GDM1 (cell line): ENCODE results near the gene SPAG17.

ENCODE experiments used
- DNase-seq: peaks from one replicate; lab custom pipeline; 2025; lab: John Stamatoyannopoulos, UW

The SPAG17 gene

DNA sequence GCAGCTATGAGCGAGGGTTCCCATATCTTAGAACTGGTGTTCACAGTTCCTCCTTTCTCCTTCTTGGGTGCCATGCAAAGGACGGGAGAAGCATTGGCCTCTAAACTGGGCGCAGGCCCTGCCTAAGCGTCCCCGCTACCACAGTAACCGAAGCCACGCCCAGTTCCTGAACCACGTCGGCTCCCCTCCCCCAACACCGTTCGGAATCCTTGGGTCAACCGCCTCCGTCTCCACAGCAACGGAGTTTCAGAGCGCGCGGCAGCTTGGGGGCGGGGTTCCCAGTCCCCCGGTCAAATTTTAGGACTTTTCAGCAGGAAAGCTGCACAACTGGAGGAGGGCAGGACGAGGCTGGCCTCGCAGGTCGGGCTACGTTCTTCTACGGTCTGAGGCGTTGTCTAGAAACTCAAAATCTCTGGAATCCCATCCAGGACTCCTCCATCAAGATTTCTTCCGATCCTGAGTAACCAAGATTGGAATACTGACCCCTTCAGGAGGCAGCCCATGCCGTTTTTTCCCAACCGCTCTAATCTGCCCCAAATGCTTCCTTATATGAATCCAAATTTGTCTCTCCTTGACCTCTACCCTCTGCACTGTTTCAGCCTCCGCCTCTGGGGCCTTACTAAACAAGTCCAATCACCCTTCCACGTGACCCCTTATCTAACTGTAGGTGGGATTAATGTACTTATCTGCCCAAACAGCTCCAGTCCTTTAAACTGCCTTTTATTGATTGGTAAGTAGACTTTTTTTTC, at the start of gene SPAG17:
Gene SPAG17 (minus strand): TSS at position 145 of the 749 bp plus-strand sequence. CDS start 71 bp downstream, at position 74.
- no peak for DNase-seq

DNA sequence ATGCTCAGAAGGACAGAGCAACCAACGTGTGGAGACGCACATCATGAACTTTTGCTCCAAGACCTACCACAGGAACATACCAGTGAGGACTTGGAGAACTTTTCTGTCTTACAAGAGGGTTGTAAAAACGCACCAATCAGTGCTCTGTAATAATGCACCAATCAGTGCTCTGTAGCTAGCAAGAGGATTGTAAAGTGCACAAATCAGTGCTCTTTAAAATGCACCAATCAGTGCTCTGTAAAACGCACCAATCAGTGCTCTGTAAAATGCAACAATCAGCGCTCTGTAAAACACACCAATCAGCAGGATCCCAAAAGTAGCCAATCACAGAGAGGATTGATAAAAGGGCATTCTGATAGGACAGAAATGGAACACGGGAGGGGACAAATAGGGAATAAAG, 40.4 kb upstream of the SPAG17 start:
- DNase-seq = no peak

DNA sequence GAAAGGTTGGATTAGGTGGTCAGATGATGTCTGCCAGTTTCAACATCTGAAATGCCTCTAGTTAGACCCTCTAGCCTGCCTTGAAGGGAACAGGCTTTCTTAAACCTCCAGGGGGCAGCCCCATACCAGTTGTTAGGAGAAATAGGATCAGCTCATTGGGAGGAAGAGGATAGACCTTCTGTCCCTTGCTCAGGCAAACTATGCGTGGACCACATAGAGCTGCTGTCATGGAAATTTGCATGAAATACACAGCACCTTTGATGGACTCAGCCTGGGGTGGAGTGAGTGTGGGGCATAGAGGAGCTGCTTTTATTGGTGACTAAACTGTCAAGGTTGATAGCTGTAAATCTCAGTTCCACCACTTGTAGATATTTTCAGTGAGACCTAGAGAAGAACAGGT, 38.4 kb upstream of the SPAG17 start:
- DNase-seq = no peak

DNA sequence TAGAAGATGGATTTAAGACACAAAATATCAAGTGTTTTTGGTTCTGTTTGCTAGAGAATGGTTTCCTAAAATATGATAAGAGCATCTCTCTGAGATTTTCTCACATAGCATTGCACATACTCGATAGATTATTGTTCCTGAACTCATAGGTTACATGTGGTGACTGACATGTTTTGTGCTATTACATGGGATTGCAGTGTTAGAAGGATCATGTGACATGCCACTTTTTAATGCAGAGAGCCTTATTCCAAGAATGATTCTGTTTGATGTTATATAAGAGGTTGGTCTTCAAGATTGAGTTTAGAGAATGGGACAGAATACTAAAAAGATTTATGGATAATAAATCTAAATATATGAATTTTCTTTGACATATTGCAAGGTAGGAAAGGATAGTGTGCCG, 34.4 kb upstream of the SPAG17 start:
- DNase-seq = no peak

DNA sequence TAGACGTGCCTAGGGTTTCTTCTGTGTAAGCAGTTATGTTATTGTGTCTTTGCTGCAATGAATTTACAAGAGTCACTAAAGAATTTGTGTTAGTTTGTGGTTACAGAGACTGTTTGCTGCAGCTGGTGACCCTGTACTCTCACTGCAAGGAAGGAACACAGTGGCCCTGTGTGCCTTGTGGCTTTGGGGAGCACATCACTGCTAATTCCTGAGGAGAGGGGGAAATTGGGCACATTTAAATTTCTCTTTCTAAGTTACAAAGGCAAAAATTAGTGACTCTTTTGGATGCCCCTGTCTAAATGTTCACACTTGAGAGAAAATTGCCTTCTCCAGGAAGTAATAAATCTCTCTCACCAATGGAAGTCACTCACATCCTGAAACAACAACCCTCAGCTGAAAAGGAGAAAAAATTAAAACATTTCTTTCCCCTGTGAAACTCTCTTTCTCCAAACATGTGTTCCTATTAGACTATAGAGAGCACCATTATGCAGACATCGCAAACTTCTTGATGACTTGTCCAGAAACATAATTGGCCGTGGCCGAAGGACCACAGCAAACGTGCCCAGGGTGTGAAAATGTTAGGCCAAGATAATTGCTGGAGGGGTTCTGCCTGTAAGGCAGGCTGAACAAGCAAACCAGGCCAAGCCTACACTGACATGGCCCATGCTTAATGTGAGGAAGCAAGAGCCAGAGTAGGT, 32.3 kb upstream of the SPAG17 start:
- peak; percentile 11 for DNase-seq

DNA sequence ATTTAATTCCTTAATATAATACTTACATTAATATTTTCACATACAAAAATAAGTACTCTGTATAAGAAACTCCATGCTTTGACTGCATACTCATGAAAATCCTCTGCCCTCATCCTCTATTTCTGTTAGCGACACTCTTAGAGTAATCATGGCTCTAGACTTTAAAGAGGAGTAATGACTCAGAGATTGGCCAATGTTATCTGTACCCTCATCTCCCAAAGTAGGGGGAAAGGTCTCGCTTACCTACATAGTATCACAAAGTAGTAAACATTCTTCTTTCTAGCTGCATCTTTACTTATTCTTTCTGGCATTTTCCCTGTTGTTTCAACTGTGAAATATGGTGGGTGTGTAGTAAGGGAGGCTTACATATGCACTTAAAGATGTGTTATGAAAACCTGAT, 29.8 kb upstream of the SPAG17 start:
- no peak for DNase-seq

DNA sequence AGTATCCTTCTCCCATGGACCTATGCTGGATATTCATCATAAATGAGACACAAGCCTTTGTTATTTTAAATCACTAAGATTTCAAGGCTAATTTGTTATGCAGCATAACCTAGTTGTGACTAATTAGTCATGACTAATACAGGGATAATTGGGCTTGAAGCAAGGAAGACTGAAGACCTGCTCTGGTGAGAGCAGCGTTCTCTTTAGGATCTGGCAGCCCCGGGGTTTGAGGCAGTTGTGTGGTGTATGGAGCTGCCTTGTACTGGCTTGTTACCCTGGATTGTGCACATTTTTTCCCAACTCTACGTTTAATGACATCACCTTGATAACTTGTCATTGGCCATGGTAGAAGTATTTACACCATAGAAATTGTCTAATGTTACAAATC, 25.7 kb upstream of the SPAG17 start:
- DNase-seq = no peak

DNA sequence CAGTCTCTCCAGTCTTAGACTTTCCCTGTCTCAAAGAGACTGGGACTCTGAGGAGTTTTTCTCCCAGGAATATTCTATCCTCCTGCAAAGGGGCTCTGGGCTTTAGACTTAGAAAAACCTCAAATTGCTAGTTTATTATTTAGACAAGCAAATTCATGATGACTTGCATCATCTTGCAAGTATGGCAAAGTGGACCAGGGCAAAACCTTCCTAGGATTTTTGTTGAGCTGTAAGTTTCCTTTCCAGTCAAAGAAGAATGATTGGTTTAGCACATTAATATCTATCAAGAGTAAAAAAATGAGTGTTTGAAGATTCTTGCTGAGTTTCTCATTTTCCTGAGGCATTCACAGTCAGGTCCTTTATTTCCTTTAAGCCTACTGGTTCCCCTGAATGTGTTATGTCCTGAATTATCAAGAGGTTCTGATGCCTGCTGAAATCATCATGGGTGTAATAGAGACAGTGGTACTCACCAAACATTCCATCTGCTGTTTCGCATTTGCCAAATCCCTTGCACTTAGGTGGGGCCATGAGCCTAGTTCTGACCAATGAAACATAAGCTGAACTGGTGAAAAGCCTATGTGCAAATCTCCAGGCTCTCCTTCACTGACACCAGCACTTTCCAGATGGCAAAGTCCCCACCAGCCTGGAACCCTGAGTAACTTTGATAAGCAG, 25.2 kb upstream of the SPAG17 start:
- no peak for DNase-seq

DNA sequence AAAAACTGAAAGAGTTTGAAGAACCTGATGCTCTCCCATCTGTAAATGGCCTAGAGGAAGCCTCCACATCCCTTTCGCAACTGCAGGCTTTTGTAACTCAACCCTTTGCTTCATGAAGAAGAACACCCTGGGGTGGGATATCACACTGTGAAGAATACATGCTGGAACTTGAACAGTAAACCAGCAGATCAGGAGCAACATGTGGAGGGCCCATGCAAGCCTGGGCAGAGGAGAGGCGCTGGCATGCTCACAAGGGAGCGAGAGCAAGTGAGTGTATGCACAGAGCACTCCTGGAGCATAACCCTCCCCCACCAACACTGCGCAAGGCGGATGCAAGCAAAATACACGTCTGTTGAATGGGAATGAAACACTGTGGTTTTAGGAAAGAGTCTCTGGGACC, 24.6 kb upstream of the SPAG17 start:
- no peak for DNase-seq

DNA sequence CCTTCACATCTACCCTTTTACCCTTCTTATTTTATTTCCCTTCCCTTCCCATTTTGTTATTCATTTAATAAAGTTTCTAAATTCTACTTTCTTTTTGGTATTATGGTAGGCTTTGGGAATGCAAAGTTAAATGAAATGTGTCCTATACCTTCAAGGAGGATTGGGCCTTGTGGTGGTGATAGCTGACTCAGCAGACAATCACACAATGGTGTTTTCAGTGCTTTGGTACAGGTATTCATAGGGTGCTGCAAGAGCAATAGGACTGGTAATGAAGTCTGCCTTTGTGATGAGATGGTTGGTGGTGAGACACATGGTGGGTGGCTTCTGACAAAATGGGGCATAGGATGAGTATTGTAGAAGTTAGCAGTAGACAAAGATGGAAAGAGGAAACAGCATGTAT, 21.9 kb upstream of the SPAG17 start:
- no peak for DNase-seq

DNA sequence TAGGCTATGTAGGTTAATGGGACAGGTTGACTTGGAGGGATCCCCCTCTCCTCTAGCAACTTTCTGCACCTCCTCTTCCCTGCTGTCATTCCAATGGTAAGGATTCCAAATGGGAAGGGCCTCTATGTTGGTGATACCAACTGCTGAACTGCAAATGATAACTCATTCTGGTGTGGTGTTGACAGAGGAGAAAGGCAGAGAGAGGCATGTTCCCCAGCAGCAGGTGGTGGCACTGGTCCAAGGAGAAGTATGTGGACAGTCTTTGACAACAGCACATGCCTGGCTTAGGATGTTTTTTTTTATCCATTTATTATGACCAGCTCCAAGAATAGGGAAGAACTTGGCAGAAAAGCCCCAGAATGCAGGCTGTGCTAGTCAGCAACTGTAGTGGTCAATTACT, 19.6 kb upstream of the SPAG17 start:
- DNase-seq = no peak

DNA sequence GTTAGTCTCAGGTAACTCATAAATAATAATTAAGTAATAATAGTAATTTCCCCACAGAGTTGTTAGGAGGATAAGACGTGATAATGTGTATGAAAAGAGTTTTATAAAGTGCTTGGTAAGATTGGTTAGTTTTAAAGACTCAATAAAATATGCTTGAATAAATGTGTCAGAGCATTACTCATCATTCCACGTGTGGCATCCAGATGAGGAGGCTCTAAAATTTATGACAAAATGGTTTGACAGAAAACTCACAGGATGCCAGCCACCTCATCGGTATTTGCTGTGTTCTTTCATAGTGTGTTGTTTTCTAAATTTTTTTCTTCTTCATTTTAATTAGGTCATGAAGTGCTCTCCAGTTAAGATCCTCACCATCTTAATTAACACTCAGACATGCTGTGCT, 19.1 kb upstream of the SPAG17 start:
- no peak for DNase-seq

DNA sequence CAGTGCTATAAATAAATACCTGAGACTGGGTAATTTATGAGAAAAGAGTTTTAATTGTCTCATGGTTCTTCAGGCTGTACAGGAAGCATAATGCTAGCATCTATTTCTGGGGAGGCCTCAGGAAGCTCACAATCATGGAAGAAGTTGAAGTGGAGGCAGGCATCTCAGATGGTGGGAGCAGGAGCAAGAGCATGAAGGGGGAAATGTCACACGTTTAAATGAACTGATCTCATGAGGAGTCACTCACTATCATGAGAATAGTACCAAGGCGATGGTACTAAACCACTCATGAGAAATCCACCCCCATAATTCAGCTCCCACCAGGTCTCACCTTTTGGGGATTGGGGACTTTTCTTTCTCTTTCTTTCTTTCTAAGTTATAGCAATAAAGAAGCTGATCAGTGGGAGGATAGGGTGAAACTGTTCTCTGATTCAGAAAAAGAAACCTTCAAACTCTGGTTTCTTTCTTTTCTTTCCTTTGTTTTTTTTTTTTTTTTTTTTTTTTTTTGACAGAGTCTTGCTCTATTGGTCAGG, 17.1 kb upstream of the SPAG17 start:
- DNase-seq = no peak

DNA sequence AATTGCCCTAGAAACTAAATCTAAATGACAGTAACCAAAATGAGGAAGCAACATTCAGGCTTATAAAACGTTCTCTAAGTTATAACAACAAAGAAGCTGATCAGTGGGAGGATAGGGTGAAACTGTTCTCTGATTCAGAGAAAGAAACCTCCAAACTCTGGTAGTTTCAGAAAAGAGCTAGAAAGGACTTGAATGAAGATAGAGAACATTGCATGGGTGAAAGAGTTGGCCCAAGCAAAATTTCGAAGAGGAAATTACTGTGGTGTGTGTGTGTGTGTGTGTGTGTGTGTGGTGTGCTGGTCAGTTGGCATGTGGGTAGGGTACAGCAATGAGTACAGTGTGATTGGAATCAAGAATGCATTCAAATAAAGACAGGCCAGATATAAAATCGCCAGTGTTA, 16.5 kb upstream of the SPAG17 start:
- no peak for DNase-seq

DNA sequence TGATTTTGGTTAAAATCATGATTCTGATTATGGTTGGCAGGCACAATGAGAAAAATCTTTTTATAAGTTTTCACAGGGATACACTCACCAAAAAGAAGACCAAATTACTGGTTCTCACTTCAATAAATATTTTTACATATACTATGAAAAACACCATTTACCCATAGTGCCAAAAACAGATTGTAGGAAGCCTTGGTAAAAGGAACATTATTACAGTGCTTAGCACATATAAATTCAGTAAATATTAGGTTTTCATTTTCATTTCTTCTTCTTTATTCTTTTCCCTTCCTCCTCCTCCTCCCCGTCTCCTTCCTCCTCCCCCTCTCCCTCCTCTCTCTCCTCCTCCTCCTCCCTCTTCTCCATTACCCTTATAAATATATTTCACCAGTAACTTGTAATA, 15.8 kb upstream of the SPAG17 start:
- no peak for DNase-seq

DNA sequence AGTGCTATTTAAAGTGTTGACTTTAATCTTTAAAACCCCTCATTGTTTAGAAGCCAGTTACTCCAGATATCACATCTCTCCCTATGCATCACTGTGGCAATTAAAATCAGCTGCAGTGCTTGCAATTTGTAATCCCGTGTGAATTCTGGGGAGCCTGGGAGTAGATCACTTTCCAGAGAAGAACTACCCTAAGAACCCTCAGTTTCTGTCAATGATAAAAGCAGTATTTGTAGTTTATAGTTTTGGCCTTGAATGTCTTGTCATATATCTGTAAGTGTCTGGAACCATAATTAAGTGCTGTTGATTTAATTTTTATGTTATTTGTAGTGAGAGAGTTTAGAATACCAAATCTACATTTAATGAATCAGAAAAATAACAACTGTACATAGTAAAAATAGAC, 5.5 kb upstream of the SPAG17 start:
- no peak for DNase-seq

DNA sequence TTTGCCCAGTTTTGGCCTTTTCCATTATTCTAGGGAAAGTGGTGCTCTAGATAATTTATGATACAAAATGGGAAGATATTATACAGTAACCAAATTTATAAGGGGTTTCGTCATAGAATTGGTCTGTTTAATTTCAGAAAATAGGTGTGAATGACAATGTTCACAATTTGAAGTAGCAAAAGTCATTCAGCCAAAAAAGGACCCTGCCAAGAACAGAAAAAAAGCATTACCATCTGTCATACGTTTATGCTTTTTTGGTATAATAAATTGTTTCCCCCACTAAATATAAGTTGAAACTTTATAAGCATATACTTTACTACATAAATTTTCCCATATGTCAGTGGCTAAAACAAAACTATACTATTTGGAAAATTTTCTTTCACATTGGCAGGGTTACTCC, 4.5 kb upstream of the SPAG17 start:
- DNase-seq = no peak

DNA sequence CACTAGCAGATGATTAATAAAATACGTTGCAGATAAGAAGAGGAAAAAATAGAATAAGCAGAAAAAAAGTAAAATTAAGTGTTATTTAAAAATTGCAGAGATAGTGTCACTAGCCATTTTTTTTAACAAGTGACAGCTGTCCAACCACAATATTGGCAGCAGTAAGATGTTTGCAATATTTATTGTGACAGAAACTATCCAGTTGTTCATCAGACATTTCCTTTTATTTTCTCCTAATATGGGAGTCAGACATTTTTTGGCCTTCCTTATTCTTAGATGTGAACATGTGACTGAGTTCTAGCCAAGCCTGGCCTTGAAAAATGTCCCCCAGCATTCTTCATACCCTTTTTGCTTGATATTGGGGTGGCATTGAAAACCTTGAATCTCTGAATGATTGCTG, 3.4 kb upstream of the SPAG17 start:
- DNase-seq = no peak

DNA sequence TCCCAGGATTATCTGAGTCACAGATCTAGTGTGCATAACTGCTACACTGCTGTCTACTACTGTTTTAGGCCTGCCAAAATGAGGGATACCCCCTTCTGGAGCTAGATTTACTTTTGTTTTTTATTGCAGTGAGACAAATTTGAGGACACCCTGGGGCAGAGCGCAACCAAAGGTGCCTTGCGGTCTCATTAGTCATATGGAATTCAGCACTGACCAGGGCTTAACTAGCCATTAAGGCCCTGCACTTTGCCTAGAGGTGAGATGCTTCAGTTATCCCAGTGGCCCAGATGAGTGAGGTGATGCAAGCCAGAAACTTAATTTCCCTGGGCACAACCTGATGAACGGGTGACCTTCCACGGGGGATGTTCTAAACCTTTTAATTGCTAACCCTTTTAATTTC, 998 bp upstream of the SPAG17 start:
- no peak for DNase-seq

DNA sequence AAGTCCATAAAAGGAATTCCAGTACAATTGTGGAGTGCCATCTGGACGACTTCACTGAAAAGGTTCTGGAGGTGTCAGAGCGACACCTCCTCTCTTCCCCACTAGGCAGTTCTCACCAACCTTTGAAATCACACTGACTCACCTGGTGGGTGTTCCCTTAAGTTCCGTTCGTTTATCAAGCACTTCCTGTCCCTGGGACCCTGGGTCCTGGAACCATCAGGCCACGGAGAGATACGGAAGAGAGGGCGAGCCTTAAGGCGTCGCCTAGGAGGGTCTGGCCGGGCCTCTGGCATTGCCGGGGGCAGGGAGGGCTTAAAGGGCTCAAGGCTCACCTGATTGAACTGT, 317 bp downstream of the SPAG17 start:
- no peak for DNase-seq

DNA sequence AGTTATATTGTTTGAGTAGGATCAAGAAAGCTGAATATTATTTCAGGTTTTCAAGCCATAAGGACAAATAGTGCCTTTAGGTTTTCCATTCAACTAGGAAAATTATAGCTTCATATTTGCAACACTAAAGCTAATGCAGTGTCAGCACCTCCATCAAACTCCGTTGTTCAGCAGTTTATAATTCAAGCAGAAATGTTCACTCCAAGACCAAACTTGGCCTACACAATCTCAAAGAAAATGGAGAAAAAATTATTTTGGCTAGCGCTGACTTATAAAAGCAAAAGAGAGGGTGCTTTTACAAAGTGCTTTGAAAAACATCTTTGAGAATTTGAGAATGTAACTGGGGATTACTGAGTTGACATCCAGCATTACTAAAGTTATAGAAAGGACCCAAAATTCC, 1.4 kb downstream of the SPAG17 start:
- no peak for DNase-seq

DNA sequence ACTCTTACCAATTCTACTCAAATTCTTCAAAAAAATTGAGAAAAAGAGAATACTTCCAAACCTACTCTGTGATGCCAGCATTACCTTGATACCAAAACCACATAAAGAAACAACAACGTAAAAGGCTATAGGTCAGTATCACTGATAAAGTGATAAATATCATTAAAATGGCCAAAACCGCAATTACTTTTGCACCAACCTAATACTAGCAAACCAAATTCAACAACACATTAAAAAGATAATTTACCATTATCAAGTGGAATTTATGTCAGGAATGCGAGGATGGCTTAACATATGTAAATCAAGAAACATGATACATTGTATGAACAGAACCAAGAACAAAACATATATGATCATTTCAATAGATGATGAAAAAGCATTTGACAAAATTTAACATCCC, 7.0 kb downstream of the SPAG17 start:
- no peak for DNase-seq

DNA sequence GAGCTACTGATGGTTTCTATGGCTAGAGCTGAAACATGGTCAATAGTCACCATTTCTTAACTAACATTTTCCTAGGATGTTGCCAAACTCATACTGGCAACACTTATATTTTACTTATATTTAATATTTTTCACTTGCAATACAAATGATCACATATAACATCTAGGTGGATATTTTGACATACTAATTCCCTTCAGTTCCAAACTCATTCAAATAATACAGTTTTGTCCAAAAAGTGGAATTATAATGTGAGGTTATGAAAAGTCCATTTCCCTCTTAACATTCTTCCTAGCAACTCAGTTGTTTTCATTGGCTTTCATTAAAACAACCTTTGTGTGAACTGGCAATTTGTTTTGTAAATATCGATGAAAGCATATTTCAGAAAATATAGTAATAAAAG, 16.0 kb downstream of the SPAG17 start:
- DNase-seq = no peak
